ENCODE results near the gene TIAM2.

DNA sequence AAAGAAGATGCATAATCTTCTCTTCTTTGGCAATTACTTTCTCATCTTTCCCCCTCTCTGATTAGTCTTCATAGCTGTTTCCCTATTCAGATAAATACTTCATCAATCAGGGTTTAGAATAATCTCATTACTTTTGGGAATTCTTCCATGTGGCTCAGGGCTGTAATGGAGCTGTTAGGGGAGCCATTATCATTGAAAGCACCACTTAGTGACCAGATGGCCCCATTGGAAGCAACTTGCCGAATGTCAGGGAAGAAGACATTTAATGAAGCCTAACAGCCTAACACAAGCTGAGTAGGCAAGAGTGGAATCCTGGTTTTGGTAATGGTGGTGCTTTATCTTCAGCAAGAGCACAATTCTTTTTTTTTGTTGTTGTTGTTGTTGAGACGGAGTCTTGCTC is 45.0 kb downstream of the TIAM2 start:
- TF ChIP-seq, protein P1, sequence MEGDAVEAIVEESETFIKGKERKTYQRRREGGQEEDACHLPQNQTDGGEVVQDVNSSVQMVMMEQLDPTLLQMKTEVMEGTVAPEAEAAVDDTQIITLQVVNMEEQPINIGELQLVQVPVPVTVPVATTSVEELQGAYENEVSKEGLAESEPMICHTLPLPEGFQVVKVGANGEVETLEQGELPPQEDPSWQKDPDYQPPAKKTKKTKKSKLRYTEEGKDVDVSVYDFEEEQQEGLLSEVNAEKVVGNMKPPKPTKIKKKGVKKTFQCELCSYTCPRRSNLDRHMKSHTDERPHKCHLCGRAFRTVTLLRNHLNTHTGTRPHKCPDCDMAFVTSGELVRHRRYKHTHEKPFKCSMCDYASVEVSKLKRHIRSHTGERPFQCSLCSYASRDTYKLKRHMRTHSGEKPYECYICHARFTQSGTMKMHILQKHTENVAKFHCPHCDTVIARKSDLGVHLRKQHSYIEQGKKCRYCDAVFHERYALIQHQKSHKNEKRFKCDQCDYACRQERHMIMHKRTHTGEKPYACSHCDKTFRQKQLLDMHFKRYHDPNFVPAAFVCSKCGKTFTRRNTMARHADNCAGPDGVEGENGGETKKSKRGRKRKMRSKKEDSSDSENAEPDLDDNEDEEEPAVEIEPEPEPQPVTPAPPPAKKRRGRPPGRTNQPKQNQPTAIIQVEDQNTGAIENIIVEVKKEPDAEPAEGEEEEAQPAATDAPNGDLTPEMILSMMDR (IDR thresholded peaks at IDR 0.05), result no peak
- TF ChIP-seq POLR2A (IDR thresholded peaks at IDR 0.05), result no peak
